ENCODE measurements around the gene ENOX1.

The ENOX1 gene

DNA sequence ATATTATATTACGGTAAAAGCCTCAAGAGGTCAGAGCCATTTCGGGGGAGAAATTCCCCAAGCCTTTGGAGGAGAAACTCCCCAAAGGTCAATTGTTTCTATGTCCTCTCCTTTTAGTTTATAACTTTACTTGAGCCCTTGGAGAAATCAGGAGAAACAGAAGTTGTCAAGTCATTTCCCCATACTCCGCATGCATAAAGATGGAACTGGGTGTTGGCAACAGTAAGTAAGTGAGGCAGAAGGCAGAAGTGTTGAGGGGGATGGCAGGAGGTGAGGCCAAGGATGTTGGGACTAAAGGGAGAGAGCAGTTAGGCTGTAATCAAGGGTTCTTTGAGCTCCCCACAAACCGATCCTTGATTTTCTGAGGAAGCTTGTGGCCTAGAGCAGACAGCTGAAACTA is 307.9 kb downstream of the ENOX1 start:
- TF ChIP-seq, protein P1, sequence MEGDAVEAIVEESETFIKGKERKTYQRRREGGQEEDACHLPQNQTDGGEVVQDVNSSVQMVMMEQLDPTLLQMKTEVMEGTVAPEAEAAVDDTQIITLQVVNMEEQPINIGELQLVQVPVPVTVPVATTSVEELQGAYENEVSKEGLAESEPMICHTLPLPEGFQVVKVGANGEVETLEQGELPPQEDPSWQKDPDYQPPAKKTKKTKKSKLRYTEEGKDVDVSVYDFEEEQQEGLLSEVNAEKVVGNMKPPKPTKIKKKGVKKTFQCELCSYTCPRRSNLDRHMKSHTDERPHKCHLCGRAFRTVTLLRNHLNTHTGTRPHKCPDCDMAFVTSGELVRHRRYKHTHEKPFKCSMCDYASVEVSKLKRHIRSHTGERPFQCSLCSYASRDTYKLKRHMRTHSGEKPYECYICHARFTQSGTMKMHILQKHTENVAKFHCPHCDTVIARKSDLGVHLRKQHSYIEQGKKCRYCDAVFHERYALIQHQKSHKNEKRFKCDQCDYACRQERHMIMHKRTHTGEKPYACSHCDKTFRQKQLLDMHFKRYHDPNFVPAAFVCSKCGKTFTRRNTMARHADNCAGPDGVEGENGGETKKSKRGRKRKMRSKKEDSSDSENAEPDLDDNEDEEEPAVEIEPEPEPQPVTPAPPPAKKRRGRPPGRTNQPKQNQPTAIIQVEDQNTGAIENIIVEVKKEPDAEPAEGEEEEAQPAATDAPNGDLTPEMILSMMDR (conservative IDR thresholded peaks at IDR 0.05; ENCODE audit: low read depth, low read length), result no peak
- DNase-seq (ENCODE audit: low read depth), result no peak

DNA sequence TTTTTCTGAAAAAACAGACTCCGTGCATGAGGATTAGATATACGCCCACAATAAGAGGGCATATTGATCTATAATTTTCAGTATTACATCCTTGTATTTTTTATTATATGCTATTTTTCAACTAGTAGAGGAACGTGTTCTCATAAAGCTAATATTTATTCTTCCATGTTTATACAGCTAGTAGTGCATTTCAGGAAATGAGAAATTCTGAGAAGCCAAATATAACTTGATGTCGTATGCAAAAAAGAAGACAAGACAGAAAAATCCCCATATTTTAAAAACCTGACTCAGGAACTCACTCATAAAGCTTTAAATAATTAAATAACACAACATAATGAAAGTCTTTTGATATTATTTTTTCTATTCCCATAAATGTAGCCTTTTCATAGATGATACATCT is 308.6 kb downstream of the ENOX1 start:
- no peak for DNase-seq (ENCODE audit: low read depth)
- TF ChIP-seq, protein P1 (conservative IDR thresholded peaks at IDR 0.05; ENCODE audit: low read depth, low read length), result no peak
- no peak overlapping the region for H3K4me3 ChIP-seq (ENCODE audit: low read length)

More for the DNA sequence above, 307.9 kb downstream of the ENOX1 start:
- no peak overlapping the region for H3K4me3 ChIP-seq (ENCODE audit: low read length)

DNA sequence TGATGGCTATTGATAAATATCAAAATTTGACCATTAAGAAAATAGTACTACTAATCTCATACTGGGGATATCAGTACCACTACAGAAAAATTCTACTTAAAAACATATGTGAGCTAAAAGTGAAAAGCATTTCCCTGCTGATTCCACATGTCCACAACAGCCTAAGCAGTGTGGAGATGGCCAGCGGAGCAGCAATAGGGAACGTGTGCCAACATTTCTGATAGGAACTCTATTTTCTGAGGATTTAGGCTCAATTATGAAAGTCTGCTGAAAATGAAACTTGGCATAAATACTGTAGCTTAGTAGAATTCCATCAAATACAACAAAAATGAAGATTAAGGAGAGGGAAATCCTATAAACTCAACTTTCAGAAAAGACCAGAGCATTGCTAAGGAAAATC is 311.6 kb downstream of the ENOX1 start:
- TF ChIP-seq, protein P1 (conservative IDR thresholded peaks at IDR 0.05; ENCODE audit: low read depth, low read length), result no peak
- peak; percentile 31 for DNase-seq (ENCODE audit: low read depth)
- no peak overlapping the region for H3K4me3 ChIP-seq (ENCODE audit: low read length)

DNA sequence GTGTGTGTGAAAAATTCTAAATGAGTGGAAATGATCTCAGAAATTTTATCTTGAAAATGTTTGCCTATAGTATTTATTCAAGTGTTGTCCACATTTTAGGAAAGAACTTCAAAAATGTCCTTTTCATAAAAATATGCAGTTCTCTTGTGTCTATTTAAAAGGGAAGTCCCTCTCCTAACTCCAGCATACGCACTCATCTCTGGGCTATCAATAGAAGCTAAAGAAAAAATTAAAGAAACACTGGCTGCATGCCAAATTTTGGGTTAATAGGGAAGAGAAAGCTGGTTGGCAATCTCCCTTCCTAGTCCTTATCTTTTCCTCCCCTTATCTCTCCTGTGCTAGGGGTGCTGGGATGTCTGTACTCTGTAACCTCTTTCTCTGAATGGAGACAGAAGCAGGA is 313.3 kb downstream of the ENOX1 start:
- DNase-seq (ENCODE audit: low read depth), result no peak
- H3K4me3 ChIP-seq (ENCODE audit: low read length), result no peak overlapping the region
- TF ChIP-seq, protein P1 (conservative IDR thresholded peaks at IDR 0.05; ENCODE audit: low read depth, low read length), result no peak

DNA sequence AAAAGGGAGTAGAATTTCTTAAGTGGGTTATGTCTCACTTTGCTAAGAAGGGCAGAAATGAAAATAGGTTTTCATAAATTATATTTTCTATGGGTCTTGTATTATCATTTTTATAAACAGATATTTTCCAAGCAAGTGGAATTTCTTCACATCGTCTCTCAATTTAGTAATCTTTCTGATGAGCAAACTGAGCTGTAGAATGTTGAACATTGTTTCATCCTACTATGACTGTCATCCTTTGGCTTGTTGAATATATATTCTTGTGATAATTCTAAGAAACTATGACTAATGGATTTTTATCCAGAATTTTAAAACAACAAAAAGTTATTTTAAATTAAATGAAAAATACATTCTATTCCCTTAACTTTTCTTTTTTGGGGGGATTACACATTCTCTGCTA is 313.8 kb downstream of the ENOX1 start:
- TF ChIP-seq, protein P1 (conservative IDR thresholded peaks at IDR 0.05; ENCODE audit: low read depth, low read length), result no peak
- DNase-seq (ENCODE audit: low read depth), result no peak
- H3K4me3 ChIP-seq (ENCODE audit: low read length), result no peak overlapping the region

DNA sequence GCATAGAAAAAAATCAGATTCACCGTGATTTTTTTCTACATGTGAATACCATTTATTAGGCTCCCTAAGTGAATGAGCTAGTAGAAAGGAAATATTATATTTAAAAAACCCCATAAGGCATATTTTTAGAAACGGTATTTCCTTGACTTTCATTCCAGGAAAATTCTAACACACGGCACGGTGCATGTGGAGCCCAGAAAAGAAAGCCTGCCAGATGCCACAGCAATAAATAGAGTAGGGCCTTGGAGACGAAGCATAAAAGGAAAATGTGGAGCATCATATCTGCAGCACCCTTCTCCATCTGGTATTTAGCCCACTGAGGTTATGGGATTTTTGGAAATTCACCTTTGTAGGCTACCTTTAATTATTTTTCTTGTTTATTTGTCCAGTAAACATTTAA is 314.4 kb downstream of the ENOX1 start:
- TF ChIP-seq, protein P1 (conservative IDR thresholded peaks at IDR 0.05; ENCODE audit: low read depth, low read length), result no peak
- no peak for DNase-seq (ENCODE audit: low read depth)
- no peak overlapping the region for H3K4me3 ChIP-seq (ENCODE audit: low read length)

DNA sequence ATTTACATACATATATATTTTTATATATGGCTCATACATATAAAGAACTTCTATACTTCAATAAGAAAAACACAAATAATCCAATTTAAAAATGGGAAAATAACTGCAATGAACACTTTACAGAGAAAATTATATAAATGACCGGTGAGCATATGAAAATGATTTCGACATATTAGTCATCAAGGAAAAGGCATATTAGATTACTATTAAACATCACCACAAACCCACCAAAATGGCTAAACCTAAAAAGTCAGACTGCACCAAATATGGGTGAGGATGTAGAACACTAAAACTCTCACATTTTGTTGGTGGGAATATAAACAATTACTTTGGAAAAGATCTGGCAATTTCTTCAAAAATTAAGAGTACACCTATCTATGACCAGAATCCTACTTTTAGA is 316.2 kb downstream of the ENOX1 start:
- DNase-seq (ENCODE audit: low read depth), result no peak
- TF ChIP-seq, protein P1 (conservative IDR thresholded peaks at IDR 0.05; ENCODE audit: low read depth, low read length), result no peak

More for the DNA sequence above, 316.2 kb downstream of the ENOX1 start:
- no peak overlapping the region for H3K4me3 ChIP-seq (ENCODE audit: low read length)
